ENCODE measurements around the gene NELFCD.
"Not testable (repeated sequence)": the region's sequence is repeated elsewhere in the genome, so short reads cannot be mapped to it uniquely, and the experiment has no call there.

Gene NELFCD

GRCh38 chr20:58975353-58975752 is 5.7 kb upstream of the NELFCD start:
- DNase-seq: no peak

DNA sequence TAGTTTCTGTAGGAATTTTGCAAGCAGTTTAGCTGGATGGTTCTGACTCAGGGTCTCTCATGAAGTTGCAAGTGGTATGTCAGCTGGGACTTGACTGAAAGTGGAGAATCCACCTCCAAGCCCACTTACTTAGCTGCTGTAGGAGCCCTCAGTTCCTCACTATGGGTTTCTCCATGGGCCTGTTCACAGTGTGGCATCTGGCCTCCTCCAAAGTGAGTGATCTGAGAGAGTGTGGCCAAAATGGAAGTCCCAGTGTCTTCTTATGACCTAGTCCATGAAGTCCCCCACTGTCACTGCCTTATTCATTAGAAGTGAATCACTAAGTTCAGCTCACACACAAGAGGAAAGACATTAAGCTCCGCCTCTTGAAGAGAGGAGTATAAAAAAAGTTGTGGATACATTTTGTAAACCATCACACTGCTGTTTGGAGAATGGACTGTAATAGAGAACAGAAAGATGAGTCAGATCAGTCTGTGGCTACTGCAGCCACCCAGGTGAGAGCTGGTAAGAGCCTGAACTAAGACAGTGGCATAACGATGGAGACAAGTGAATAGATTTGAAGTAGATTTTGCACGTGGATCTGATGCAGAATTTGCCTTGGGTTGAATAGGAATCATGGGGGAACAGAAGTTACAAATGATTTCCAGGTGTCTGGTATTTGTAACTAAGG is 4.9 kb upstream of the NELFCD start:
- DNase-seq: no peak

GRCh38 chr20:58978351-58979190 is 2.5 kb upstream of the NELFCD start:
- no peak for DNase-seq

DNA sequence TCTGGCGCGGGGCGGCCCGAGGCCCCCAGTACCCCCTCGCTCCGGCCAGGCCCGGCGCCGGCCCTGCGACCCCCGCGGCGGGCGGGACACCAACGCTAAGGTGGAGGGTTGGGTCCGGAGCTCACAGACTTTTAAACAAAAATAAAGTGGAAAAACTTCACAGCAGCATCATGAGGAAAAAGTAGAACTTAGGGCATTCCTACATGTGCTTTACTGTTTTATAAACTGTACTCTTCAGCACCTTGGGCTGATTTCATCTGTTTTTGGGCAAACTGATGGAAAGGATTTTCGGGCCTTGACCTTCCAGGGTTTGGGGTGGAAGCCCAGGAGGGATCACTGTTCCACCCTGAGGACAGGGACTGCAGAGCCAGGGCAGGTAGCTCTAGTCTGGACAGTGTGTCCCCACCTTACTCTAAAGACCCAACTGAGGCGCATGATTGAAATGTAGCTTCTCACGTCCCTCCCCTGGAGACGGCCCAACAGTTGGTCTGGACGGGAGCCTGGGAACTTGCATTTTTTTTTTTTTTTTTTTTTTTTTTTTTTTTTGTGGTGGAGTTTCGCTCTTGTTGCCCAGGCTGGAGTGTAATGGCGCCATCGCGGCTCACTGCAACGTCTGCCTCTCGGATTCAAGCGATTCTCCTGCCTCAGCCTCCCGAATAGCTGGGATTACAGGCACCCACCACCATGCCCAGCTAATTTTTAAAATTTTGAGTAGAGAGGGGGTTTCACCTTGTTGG is 740 bp downstream of the NELFCD start:
- no peak for DNase-seq

- no peak for DNase-seq
Observed at GRCh38 chr20:58982406-58983114, 1.5 kb downstream of the NELFCD start.

GRCh38 chr20:58983115-58983468 is 2.0 kb downstream of the NELFCD start:
- not testable (repeated sequence) for DNase-seq

GRCh38 chr20:58984691-58985090 is 3.6 kb downstream of the NELFCD start:
- DNase-seq: no peak

GRCh38 chr20:58985656-58986055 is 4.6 kb downstream of the NELFCD start:
- no peak for DNase-seq

- no peak for DNase-seq
Observed at GRCh38 chr20:58986286-58986967, 5.4 kb downstream of the NELFCD start.

DNA sequence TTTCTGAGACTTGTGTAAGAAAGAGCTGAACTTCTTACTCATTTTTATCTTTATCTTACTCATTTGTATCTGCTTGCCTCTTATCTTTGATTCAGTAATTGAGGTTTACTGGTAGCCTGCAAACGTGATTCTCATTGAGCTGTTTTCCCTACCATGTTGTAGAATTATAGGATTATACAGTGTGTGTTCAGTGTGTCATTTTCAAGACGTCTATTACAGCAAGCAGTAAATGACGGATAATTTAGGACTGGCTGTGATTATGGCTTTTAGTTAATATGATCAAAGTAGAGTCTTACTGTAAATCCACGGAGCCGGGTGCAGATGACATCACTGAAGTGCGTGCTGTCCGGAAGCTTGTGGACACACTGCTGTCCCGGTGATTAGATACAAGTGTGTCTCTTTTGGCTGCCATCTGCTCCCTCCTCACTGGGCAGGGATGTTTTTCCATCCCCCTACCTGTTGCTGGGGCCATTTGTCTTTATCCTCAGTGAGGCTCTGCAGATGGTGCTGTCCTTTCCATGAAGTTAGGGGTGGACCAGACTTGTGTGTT is 6.0 kb downstream of the NELFCD start:
- no peak for DNase-seq

DNA sequence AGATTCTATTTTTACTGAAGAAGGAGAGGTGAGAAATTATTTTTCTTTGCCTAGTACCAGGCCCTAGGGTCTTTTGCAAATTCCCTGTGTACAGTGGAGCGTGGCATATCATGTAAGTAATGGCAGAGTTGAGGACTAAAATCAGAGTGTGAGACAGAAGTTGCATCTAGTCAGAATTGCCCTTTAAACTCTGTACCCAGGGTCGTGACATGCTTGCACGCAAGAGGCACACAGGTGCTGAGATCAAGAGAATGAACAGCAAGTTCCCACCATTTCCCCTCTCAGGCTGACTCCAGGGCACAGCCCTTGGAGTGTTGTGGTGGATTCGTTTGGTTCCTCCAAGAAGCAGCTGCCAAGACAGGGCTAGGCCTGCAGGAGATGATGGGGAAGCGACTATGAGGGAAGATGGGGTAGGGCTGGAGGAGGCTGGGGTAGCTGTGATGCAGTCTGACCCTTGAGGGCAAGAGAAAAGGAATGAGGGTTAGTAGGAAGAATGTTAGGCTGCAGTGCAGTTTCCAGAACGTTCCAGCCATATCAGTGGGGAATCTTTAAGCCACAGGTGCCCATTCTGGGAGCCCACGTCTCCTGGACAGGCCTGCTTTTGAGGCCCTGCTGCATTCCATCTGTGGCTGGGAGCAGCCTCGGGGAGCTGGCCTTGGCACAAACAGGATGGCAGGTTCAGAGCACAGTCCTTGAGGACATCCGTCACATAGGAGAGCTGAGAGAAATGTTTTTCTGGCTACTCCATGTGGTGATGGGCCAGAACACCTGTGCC is 6.9 kb downstream of the NELFCD start:
- no peak for DNase-seq

- no peak for DNase-seq
Observed at GRCh38 chr20:58988565-58988882, 7.5 kb downstream of the NELFCD start.

DNA sequence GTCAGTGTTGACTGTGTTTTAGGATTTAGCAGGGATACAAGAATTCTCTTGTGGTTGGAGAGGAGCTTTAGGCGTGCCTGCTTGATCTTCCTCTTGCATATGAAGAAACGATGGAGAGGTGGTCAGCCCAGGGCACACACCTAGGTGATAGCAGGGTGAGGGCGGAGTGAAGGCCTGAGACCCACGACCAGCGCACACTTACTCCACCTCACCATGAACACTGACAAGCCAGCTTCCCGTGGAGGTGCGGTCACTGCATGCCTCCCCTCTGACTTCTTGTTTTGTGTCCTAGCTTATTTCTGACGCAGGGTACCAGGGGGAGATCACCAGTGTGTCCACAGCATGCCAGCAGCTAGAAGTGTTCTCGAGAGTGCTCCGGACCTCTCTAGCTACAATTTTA is 8.1 kb downstream of the NELFCD start:
- DNase-seq: no peak

- DNase-seq: no peak
Observed at GRCh38 chr20:58990651-58991445, 9.8 kb downstream of the NELFCD start.

DNA sequence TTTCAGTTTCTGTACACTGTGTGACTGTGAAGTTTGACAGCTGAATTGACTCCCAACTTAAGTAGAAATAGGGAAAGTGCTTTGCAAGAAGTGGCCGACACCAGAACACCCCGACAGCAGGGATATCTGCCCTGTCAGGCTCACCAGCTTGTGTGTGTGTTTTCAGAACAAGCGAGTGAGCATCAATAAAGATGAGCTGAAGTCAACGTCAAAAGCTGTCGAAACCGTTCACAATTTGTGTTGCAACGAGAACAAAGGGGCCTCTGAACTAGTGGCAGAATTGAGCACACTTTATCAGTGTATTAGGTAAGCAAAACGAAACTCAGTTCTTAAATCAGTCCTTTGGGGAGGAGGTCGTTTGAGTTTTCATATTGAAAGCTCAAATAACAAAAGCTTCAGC is 10.7 kb downstream of the NELFCD start:
- no peak for DNase-seq

DNA sequence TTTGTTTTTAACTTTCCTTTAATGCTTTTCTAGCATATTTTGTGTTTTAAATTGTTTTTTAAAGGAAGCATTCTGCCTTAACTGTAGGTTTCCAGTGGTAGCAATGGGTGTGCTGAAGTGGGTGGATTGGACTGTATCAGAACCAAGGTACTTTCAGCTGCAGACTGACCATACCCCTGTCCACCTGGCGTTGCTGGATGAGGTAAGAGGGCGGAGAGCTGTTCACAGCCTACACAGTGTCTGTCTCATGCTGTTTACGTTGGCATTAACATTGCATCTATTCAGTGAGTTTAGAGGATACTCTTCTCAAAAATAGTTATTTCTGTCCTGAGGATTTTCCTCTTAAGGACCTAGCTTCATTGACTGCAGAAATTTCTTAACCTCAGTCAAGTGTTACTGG is 11.9 kb downstream of the NELFCD start:
- no peak for DNase-seq

- no peak for DNase-seq
Observed at GRCh38 chr20:58993332-58994248, 12.5 kb downstream of the NELFCD start.

DNA sequence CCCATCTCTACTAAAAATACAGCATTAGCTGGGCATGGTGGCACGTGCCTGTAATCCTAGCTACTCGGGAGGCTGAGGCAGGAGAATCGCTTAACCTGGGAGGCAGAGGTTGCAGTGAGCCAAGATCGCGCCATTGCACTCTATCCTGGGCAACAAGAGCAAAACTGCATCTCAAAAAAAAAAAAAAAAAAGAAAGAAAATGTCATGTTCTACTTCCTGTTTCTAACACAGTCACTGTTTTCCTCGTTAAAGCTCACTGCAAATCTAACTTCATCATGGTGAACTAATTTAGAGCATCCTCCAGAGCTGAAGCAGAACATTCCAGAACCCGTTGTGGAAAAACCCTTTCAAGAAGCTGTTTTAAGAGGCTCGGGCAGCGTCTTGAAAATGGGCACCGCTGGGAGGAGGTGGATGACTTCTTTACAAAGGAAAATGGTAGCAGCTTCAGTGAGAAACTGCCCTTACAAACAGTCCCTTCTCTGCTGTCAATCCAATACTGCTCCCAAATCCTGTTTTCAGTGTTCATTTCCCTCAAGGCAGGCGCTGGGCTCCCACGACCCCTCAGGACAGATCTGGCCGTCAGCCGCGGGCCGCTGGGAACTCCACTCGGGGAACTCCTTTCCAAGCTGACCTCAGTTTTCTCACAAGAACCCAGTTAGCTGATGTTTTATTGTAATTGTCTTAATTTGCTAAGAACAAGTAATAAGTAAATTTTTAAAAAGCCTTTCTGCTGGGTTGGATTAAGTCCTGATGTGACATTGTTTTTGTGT is 13.5 kb downstream of the NELFCD start:
- peak; percentile 32 for DNase-seq

Measured in MV-4-11 (cell line).